AG04449 (cell line): Measurements from ENCODE around the gene RPL28.

Source experiments
- CTCF ChIA-PET: fragments of 350-600 bp; formaldehyde crosslinking; extraction: SDS; loops from one replicate; lab custom pipeline; 2021; ENCODE audit warnings: antibody characterized with exemption; lab: Yijun Ruan, JAX
- POLR2A ChIA-PET: fragments of 400-600, 350-600 bp; formaldehyde crosslinking; extraction: SDS; loops from one replicate; lab custom pipeline; 2020; ENCODE audit warnings: antibody characterized with exemption, inconsistent platforms; lab: Yijun Ruan, JAX
- DNase-seq: peaks from one replicate; pipeline ENCODE4 v3.0.0-alpha.2; 2010; ENCODE audit warnings: low read depth, low spot score
- H3K4me3 ChIP-seq: 2 replicates; pipeline ENCODE4 v1.5.1; 2011; ENCODE audit warnings: low read depth, mild to moderate bottlenecking, control low read depth, low read length
- CTCF ChIP-seq: IDR thresholded peaks from one replicate; pipeline ENCODE4 v1.5.1; 2011; ENCODE audit warnings: mild to moderate bottlenecking, moderate library complexity, low read length, control low read depth, inconsistent platforms; ENCODE audit not compliant: insufficient read depth; ENCODE audit errors: missing control alignments

Gene RPL28

DNA sequence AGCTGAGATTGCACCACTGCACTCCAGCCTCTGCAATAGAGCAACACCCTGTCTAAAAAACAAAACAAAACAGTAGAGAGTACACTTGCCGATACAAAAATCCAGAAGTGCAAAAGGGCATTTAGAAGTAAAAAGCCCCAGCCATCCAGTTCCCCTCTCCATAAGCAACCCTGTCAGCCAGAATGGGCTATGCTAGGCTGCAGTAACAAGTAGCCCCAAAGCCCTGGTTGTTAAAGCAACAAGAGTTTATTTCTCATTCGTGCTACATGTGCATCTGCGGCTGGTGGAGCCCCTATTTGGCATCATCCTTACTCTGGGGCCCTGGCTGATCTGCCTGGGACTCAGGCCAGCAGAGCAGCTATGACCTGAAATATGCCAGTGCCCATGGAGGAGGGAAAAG lies 38.8 kb downstream of the RPL28 start:
- POLR2A ChIA-PET = no interaction called here
- CTCF ChIA-PET = interaction anchor here (0.6 to 2.2 kb wide), 6 partner anchors 43 to 283 kb away, joined by 3 to 7 read pairs (median 3); no protein-coding TSS in a partner anchor

DNA sequence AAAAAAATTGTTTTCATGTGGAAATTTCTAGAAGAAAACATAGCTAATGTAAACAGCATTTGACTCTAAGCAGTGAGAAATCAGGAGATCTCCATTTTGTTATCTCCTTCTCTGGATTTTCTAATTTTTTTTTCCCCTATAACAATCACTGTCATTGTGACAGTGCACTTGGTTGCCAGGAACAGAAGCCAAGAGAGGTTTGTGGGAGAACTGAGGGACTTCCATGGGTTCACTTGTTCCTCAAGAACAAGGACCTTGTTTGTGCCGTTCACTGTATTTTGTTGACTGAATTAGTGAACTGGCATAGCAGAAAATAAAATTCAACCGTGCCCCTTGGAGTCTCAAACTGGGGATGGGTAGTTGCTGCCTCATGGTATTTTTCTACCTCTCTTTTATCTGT lies 40.3 kb downstream of the RPL28 start:
- TF ChIP-seq CTCF = no peak
- ChIA-PET CTCF (interaction anchor here (1.1 to 4.2 kb wide), 3 partner anchors 8 to 78 kb away, joined by 3 to 21 read pairs (median 5); no protein-coding TSS in a partner anchor), POLR2A (no interaction called here)
- DNase-seq = no peak
- no peak overlapping the region for H3K4me3 ChIP-seq

More for the DNA sequence above, 38.8 kb downstream of the RPL28 start:
- no peak overlapping the region for H3K4me3 ChIP-seq
- no peak for DNase-seq
- TF ChIP-seq CTCF = no peak

DNA sequence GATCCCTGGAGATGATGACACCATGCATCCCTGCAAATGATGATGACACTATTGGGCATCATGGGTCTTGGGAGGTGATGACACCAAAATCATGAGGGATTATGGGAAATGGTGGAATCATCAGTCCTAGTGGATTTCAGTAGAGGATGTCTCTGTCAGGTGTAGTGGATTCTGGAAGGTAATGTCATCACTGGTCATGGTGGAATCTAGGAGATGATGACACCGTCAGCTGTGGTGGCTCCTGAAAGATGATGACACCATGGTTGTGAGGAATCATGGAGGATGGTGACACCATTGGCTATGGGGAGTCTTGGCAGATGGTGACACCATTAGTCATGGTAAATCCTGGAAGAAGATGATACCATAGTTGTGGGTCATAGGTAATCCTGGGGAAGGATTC lies 45.5 kb downstream of the RPL28 start:
- DNase-seq = no peak
- CTCF ChIA-PET = no interaction called here
- H3K4me3 ChIP-seq = no peak overlapping the region
- TF ChIP-seq CTCF = no peak
- POLR2A ChIA-PET = no interaction called here

DNA sequence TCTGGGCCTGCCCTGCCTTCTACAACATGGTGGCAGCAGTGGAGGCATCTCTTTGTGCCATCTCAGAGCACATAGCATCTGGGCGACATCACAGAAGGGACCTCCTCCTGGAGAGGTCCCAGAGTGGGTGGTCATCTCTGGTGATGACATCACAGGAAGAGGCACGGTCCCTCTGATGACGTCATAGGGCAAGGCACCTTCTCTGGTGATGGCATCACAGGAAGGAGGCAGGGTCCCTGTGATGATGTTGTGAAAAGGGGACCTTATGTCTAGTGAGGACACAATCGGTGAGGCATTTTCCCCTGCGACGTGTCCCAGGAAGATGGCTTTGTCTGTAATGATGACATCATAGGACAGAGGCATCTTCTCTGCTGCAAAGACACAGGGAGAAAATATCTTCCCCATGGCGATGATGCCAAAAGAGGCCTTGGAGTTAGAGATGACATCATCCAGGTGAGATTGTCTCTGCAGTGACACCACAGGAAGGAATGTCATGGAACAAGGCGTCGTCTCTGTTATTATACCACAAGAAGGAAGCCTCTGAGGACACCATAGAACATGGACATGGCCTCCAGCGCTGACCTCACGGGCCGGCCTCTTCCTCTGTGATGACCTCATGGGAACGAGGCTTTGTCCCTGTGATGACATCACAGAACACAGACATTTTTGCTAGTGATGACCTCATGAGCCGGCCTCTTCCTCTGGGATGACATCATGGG lies 46.7 kb downstream of the RPL28 start:
- TF ChIP-seq CTCF = no peak
- CTCF ChIA-PET = no interaction called here
- no peak overlapping the region for H3K4me3 ChIP-seq
- DNase-seq = no peak
- POLR2A ChIA-PET = no interaction called here

- H3K4me3 ChIP-seq = no peak overlapping the region
- no peak for TF ChIP-seq CTCF
- POLR2A ChIA-PET = no interaction called here
- CTCF ChIA-PET = no interaction called here
- DNase-seq = no peak
Measured at GRCh38 chr19:55433292-55433691, 47.6 kb downstream of the RPL28 start.

- ChIA-PET CTCF (no interaction called here), POLR2A (no interaction called here)
- no peak overlapping the region for H3K4me3 ChIP-seq
- DNase-seq = no peak
- no peak for TF ChIP-seq CTCF
Measured at GRCh38 chr19:55434356-55434919, 48.7 kb downstream of the RPL28 start.
